Aorta (tissue), 5 donors: ENCODE data around the gene NDEL1. TPM values are rescaled to one million over a fixed set of nuclear protein-coding genes. Genes with fewer than 3 reads are reported as not detected.

ENCODE experiments used
- ATAC-seq: fragments of 200-7000 bp; cut with Tn5 transposase; one replicate; pipeline ENCODE4 v1.9.1; 2022; ENCODE audit warnings: moderate library complexity; ENCODE audit not compliant: low FRiP score
- DNase-seq, 2 donors: peaks; one replicate each; pipeline ENCODE4 v3.0.0-alpha.2; 2020
- H3K27ac ChIP-seq, 2 donors: one replicate each; pipeline ENCODE4 v1.5.1; 2013; ENCODE audit warnings: low read length in 2 of 2, mild to moderate bottlenecking in 2 of 2, moderate library complexity in 2 of 2, control low read depth in 1 of 2, inconsistent platforms in 1 of 2, low read depth in 1 of 2
- H3K27me3 ChIP-seq, 2 donors: one replicate each; pipeline ENCODE4 v1.6.1; 2013; ENCODE audit warnings: control low read depth in 1 of 2, low read length in 1 of 2, mild to moderate bottlenecking in 1 of 2, moderate library complexity in 1 of 2; ENCODE audit not compliant: insufficient read depth in 2 of 2, control insufficient read depth in 1 of 2
- H3K36me3 ChIP-seq, 2 donors: one replicate each; pipeline ENCODE4 v1.6.1; 2013; ENCODE audit warnings: control low read depth in 1 of 2, low read length in 1 of 2, mild to moderate bottlenecking in 1 of 2; ENCODE audit not compliant: insufficient read depth in 2 of 2, control insufficient read depth in 1 of 2
- H3K4me1 ChIP-seq, 2 donors: one replicate each; pipeline ENCODE4 v1.6.1; 2013; ENCODE audit warnings: low read length in 2 of 2, control low read depth in 1 of 2, mild to moderate bottlenecking in 1 of 2, moderate library complexity in 1 of 2; ENCODE audit not compliant: insufficient read depth in 2 of 2, control insufficient read depth in 1 of 2
- H3K4me3 ChIP-seq, 2 donors: one replicate each; pipeline ENCODE4 v1.5.1; 2013; ENCODE audit warnings: low read length in 2 of 2, control low read depth in 1 of 2, mild to moderate bottlenecking in 1 of 2
- H3K9me3 ChIP-seq: one replicate; pipeline ENCODE4 v1.6.1; 2013; ENCODE audit warnings: mild to moderate bottlenecking, low read length; ENCODE audit not compliant: control insufficient read depth
- WGBS, 2 donors: extraction: QIAGEN DNeasy Blood & Tissue Kit; methylation state at CpG; one replicate each; pipeline ENCODE4 v1.1.7; 2013; 5-methylcytosine and 5-hydroxymethylcytosine counted together
- intact Hi-C, 2 donors: fragments of 100-400 bp; cut with DNase I; formaldehyde crosslinking; loops; one replicate each; pipeline versions ENCODE4 v1.14.2 to v1.15.0; 2022
- polyA plus RNA-seq, 2 donors: library from polyadenylated mRNA; stranded (reverse); fragments of 200-250 nt; gene quantifications; one replicate each; pipeline ENCODE4 v1.2.3, GENCODE V29; 2013
- total RNA-seq, 2 donors: library from RNA; stranded (reverse); fragmentation: NEBNext Ultra II Directional; extraction: Animal tissue kit (Norgen Biotek cat#: 25700); gene quantifications; one replicate each; pipeline ENCODE4 v1.2.1, GENCODE V29; 2021
- donor health status: healthy with polysubstance abuse.
- donor health status: Bipolar disorder and iron deficiency.
- donor health status: DM: no; HTN: no; CAD: no.
- donor health status: DM: no; HTN: no; CAD: no.
- donor health status: DM: yes; HTN: yes; CAD: no.

The NDEL1 gene
- total and polyA plus RNA-seq, 4 donors, result 52.3 to 135 (median 94.6) TPM

- Histone ChIP-seq H3K4me1 (peaks cover 2 to 12% of the 10 kb centered on the region in 2 donors), H3K36me3 (peaks cover 0 to 2% of the 10 kb centered on the region in 2 donors), H3K27me3 (no peaks in the 10 kb centered on the region), H3K9me3 (no peaks in the 10 kb centered on the region), H3K27ac (no peak overlapping the region), H3K4me3 (no peak overlapping the region)
- intact Hi-C loops, result loop anchor here in 1 of 2 donors (5.0 to 10.0 kb wide), 2 partner anchors 45 to 183 kb away; no protein-coding TSS in a partner anchor
- 93 to 96% methylated on average over 3 of the region's 3 CpGs for WGBS, 2 donors
- DNase-seq (no peak), ATAC-seq (no peak)
Observed at GRCh38 chr17:8439681-8440080, 4.0 kb downstream of the NDEL1 start.

- Histone ChIP-seq H3K27me3 (no peaks in the 10 kb centered on the region), H3K9me3 (no peaks in the 10 kb centered on the region), H3K4me3 (no peak overlapping the region), H3K27ac (no peak overlapping the region), H3K36me3 (peaks cover 2 to 4% of the 10 kb centered on the region in 2 donors), H3K4me1 (peaks cover 2 to 12% of the 10 kb centered on the region in 2 donors)
- ATAC-seq (no peak), DNase-seq (no peak)
- 54 to 67% methylated on average over 2 of the region's 2 CpGs for WGBS, 2 donors
- intact Hi-C loops, result no loop called here
Observed at GRCh38 chr17:8441690-8442089, 6.0 kb downstream of the NDEL1 start.

GRCh38 chr17:8442310-8442709 is 6.6 kb downstream of the NDEL1 start:
- 80 to 85% methylated on average over 2 of the region's 2 CpGs for WGBS, 2 donors

GRCh38 chr17:8443756-8444155 is 8.1 kb downstream of the NDEL1 start:
- Histone ChIP-seq H3K9me3 (no peaks in the 10 kb centered on the region), H3K4me3 (no peak overlapping the region), H3K27me3 (no peaks in the 10 kb centered on the region), H3K27ac (no peak overlapping the region), H3K36me3 (peaks cover 2 to 8% of the 10 kb centered on the region in 2 donors), H3K4me1 (peaks cover 2 to 10% of the 10 kb centered on the region in 2 donors)
- 55 to 62% methylated on average over 7 of the region's 7 CpGs for WGBS, 2 donors
- ATAC-seq (no peak), DNase-seq (no peak)
- intact Hi-C loops, result no loop called here

More at GRCh38 chr17:8442310-8442709, 6.6 kb downstream of the NDEL1 start:
- DNase-seq (no peak), ATAC-seq (no peak)
- Histone ChIP-seq H3K4me1 (peaks cover 2 to 12% of the 10 kb centered on the region in 2 donors), H3K9me3 (no peaks in the 10 kb centered on the region), H3K27me3 (no peaks in the 10 kb centered on the region), H3K27ac (no peak overlapping the region), H3K36me3 (peaks cover 2 to 4% of the 10 kb centered on the region in 2 donors), H3K4me3 (no peak overlapping the region)
- intact Hi-C loops, result no loop called here

- no peak overlapping the region for H3K4me3 ChIP-seq
- H3K9me3 ChIP-seq, result no peaks in the 10 kb centered on the region
- H3K36me3 ChIP-seq, result peaks cover 2 to 8% of the 10 kb centered on the region in 2 donors
- WGBS, 2 donors, result 34 to 40% methylated on average over 4 of the region's 4 CpGs
- peaks cover 2 to 10% of the 10 kb centered on the region in 2 donors for H3K4me1 ChIP-seq
- no peak overlapping the region for H3K27ac ChIP-seq
- no peak for ATAC-seq
- intact Hi-C loops, result no loop called here
- no peaks in the 10 kb centered on the region for H3K27me3 ChIP-seq
- no peak for DNase-seq
Observed at GRCh38 chr17:8444494-8444893, 8.8 kb downstream of the NDEL1 start.

- DNase-seq (no peak), ATAC-seq (no peak)
- Histone ChIP-seq H3K9me3 (no peaks in the 10 kb centered on the region), H3K4me3 (no peak overlapping the region), H3K27me3 (no peaks in the 10 kb centered on the region), H3K27ac (no peak overlapping the region), H3K4me1 (peaks cover 2 to 9% of the 10 kb centered on the region in 2 donors), H3K36me3 (peaks cover 2 to 8% of the 10 kb centered on the region in 2 donors)
- intact Hi-C loops, result no loop called here
- WGBS, 2 donors, result 67 to 69% methylated on average over 4 of the region's 4 CpGs
Observed at GRCh38 chr17:8445536-8445935, 9.9 kb downstream of the NDEL1 start.

- 72 to 83% methylated on average over 4 of the region's 4 CpGs for WGBS, 2 donors
- Histone ChIP-seq H3K36me3 (peaks cover 2 to 7% of the 10 kb centered on the region in 2 donors), H3K4me3 (no peak overlapping the region), H3K9me3 (no peaks in the 10 kb centered on the region), H3K27me3 (no peaks in the 10 kb centered on the region), H3K27ac (no peak overlapping the region), H3K4me1 (no peaks in the 10 kb centered on the region)
- intact Hi-C loops, result no loop called here
- no peak for ATAC-seq
- DNase-seq, result no peak
Observed at GRCh38 chr17:8447799-8448198, 12.1 kb downstream of the NDEL1 start.

- Histone ChIP-seq H3K27me3 (no peaks in the 10 kb centered on the region), H3K27ac (no peak overlapping the region), H3K4me3 (no peak overlapping the region), H3K9me3 (no peaks in the 10 kb centered on the region), H3K36me3 (peaks cover 2 to 7% of the 10 kb centered on the region in 2 donors), H3K4me1 (no peaks in the 10 kb centered on the region)
- intact Hi-C loops, result no loop called here
- no peak for DNase-seq
- ATAC-seq, result no peak
- 80 to 82% methylated on average over 3 of the region's 3 CpGs for WGBS, 2 donors
Observed at GRCh38 chr17:8448310-8448709, 12.6 kb downstream of the NDEL1 start.

GRCh38 chr17:8451933-8452614 is 16.4 kb downstream of the NDEL1 start:
- no peak for ATAC-seq
- no peak overlapping the region for H3K4me3 ChIP-seq
- DNase-seq, result no peak
- no peaks in the 10 kb centered on the region for H3K9me3 ChIP-seq
- intact Hi-C loops, result no loop called here
- no peaks in the 10 kb centered on the region for H3K27me3 ChIP-seq
- H3K36me3 ChIP-seq, result peaks cover 3 to 7% of the 10 kb centered on the region in 2 donors
- 89 to 90% methylated on average over 8 of the region's 8 CpGs for WGBS, 2 donors
- no peak overlapping the region for H3K27ac ChIP-seq
- no peaks in the 10 kb centered on the region for H3K4me1 ChIP-seq
